Inferior parietal cortex (tissue), 1 donor: ENCODE data around the gene CD247.

ENCODE experiments used
- DNase-seq: peaks from one replicate; pipeline ENCODE4 v3.0.0-alpha.2; 2016; ENCODE audit errors: extremely low spot score

CD247 gene

GRCh38 chr1:167463875-167464575, 54.3 kb downstream of the CD247 start:
- DNase-seq, result no peak

GRCh38 chr1:167463080-167463479, 55.2 kb downstream of the CD247 start:
- no peak for DNase-seq

GRCh38 chr1:167462341-167462740, 56.0 kb downstream of the CD247 start:
- no peak for DNase-seq

DNA sequence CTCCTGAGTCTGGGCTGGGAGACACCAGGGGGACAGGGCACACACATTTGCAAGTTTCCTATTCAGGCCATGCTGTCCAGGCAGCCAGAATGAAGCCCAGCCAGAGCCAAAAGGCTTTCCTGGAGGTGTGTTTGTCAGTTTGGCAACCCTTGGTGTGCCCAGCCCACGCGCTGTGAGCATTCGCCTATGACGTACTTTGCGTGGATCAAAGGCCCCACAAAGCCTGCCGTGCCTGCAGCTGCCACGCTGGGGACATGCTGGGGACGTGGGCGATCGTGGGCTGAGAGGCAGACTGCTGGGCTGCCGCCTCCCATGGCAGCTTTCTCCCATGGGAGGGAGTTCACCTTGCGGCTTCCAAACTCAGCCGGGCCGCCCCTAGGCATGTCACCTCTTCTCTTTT, 57.5 kb downstream of the CD247 start:
- peak; percentile 28 for DNase-seq

DNA sequence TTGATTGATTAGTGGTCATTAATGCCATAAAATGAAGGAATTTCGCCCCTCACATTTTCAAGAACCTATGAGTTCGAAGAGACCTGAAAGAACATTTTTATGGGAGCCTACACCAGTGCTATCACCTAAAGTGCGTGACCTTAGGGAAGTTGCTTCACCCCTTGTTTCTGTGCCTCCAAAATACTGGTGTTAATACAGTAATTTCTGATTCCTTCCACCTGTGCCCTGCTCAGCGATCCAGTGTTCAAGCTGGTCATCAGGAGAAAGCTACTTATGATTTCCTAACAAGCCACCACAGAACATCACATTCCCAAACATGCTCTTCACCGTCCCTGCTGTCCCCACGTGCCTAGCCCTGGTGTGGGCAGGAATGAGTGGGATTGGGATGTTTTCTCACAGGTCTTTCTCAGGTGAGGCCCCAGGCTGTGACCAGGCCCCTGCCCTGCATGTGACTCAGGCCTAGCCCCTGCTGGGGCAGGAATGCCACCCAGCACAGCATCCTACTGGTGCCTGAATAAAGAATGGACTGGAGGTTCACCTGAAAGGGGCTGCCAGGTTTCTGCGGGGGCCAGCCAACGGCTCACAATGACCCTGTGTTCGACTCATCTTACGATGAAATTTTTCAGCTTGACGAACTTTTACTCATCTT, 60.3 kb downstream of the CD247 start:
- no peak for DNase-seq

DNA sequence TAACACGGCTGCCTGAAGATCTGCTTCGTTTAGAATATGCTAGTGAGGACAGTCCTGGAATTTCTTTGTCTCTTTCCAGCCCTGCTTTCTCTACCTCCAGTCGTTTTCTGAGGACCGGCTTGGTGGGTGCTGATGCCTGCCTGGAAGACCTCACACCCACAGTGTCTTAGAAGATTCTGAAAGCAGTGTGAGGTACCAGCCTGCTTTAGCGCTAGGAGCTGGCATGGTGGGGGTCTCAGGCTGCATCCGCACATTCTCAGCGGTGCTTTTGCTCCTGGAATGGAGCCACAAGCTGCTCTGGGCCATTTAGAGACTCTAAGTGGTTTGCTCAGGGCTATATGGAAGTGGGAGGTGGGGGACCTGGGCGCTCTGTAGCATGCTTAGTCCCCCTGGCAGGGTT, 61.4 kb downstream of the CD247 start:
- no peak for DNase-seq

DNA sequence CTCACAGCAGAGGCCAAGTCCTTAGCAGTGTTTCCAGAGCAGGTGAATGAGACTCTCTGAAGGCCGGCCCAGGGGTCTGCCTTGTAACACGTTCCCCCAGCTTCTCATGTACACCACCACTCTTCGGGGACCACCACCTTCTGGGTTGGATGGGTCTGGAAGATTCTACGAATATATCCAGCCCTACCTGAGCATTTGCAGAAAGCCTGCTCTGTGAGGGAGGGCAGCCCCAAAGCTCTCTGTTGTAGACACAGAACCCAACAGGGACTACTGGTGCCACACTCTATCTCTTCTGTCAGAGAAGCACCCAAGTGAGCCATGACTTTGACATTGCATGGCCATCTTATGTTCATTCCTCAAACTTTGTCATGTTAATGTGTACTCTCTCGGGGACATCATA, 61.8 kb downstream of the CD247 start:
- DNase-seq, result no peak

DNA sequence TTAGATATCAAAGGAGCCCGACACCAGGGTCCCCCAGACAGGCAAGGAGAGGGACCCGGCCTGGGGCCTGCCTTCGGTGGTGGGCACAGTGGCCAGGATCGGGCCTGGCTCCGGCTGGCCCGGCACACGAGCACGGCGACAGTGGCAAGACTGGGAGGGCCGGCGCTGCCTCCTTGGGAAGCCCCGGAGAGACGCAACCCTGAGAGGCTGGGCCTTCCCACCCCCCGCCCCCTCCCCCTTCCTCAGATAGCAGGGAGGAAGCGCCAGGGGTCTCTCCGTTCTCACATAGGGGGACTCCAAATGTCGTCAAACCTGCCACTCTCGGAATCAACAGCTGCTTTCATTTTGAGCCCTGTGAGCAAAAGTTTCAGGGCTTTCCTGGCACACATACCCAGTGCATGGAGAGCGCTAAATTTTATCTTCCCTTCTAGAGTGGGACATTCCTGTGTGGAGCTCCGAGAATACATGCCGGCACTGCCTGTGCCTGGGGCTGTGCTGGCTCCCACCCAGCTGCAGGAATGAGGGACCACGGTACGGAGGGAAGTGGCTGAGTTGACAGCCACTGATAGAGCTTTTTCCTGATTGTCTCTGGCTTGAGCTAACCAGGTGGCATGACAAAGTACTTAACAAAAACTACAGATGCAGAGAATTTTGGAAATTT, 62.4 kb downstream of the CD247 start:
- peak; percentile 25 for DNase-seq

- DNase-seq, result peak; percentile 25
These were observed 63.2 kb downstream of the CD247 start for GRCh38 chr1:167454894-167455785.

DNA sequence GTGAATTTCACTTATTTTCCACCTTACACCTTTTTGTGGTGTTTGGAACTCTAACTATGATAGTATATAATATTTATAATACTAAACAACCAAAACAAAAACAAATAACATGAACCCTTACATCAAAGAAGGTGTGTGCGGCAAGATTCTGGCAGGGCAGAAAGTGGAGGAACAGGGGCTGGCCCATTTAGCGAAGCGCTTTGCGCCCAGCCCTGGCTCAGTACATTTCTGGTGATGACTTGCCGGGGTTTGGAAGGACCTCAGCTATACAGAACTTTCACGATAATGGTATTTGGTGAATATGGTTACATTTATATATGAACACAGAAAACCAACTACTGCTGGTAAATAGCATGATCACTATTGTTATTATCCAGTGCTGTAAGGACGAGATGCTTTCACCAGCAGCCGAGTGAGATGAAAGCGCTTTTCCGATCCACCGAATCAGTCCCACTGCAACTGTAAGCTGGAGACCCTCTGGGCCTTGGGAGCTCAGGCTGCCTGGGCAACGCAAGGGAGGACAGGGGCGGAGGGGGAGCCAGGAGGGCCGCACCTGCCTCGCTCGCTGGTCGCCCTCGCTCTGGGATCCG, 63.9 kb downstream of the CD247 start:
- no peak for DNase-seq

- no peak for DNase-seq
These were observed 65.2 kb downstream of the CD247 start for GRCh38 chr1:167453123-167453522.

GRCh38 chr1:167452483-167452882, 65.8 kb downstream of the CD247 start:
- no peak for DNase-seq

- no peak for DNase-seq
These were observed 67.5 kb downstream of the CD247 start for GRCh38 chr1:167450843-167451242.

GRCh38 chr1:167447521-167448136, 70.7 kb downstream of the CD247 start:
- no peak for DNase-seq

GRCh38 chr1:167446966-167447365, 71.4 kb downstream of the CD247 start:
- DNase-seq, result no peak

DNA sequence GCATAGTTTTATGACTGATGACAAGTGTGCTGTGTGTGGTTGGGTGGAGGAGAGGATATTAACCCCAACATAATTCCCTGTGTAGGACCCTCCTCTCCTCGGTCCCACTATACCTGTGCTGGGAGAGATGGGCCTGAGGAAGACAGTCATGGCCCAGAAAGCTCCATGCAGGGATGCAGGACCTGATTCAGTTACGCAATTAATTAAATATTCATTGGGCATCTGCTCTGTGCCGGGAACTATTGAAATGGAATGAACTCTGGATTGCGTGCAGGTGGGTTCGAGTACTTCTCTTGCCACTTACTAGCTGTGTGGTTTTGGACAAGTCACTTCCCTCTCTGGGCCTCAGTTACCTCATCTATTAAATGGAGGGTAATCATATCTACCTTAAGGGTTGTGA, 74.6 kb downstream of the CD247 start:
- no peak for DNase-seq

DNA sequence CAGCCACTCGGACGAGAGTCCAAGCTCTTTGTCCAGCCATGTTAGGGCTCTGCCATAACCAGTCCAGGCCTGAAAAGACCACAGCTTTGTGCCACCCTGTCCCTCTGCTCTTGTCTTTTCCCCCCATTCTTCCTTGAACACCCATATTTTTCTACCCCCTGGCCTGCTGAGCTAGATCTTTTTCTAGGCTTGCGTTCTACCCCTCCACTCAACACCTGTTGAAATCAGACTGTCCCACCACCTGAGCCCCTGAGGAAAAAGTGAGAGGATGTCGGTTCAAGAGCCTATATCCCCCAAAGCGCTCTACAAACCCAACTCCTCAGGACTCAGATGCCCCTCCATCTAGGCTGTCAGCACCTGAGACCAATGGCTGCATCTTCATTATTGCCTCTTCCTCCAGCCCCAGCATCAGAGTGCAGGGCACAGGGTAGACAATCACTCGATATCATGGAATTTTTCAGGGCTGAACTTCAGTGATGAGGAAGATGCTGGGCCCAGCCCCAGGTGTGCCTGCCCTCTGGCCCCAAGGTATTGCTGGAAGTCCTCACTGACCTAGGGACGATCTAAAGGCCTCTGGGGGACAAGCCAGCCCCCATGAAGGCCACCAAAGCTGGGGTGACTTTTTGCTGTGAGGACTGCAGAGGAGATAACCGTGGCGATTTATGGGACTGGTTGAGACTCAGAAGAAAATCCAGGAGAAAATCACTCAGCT, 75.3 kb downstream of the CD247 start:
- DNase-seq, result no peak

DNA sequence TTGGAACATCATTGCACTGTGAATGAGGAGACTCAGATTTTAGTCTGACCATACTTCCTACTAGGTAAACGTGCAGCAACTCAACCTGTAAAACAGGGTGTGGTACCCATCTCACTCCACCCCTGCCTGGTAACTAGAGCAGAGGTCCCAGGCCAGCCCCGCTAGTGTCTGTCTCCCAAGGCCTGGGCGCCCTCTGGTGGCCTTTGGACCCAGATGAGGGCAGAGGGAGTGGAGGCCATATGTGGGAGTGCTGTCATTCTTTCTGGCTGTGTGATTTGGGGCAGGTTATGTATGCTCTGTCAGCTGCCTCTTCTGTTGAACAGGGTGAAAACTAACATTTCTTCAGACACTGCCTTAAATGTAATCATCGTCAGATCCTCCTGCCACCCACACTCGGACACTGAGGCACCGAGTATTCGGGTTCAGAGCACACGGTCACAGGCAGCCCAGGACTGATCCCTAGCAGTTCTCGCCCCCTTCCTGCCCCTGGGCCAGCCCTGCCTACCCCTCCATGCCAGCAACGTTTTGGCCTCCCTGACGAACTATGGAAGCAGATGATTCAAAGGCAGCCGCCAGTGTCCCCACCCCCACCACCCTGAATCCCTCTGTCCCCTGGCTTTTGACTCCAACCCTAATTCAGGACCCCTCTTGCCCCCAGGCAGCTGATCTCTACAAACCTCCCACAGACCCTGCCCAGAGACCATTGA, 76.0 kb downstream of the CD247 start:
- DNase-seq, result peak; percentile 86

- DNase-seq, result no peak
These were observed 77.1 kb downstream of the CD247 start for GRCh38 chr1:167441222-167441621.

DNA sequence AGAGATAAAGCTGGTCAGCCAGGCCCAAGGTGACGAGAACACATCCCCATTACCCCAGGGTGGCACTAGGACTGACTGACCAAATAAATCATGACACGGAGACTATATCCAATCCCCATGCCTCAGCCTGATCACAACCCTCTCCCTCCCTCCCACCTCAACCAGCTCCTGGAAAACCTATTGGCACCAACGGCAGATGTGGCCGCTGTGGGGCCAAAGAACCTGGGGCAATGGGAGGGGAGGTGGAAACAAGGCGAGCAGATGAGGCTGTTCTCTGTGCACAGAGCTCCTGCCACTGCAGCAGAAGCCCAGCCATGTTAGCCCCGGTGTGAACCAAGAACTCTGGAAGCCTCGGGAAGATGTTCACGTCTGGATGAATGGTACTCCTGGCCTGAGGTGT, 77.6 kb downstream of the CD247 start:
- no peak for DNase-seq
